HG03460 (cell line): ENCODE results near the gene PLEKHA7.

Source experiments
- ATAC-seq: cut with Tn5 transposase; IDR thresholded peaks from one replicate; pipeline ENCODE4 v1.9.1; 2021; ENCODE audit not compliant: unreplicated experiment

Gene PLEKHA7

GRCh38 chr11:16793009-16793408, 221.2 kb downstream of the PLEKHA7 start:
- no peak for ATAC-seq

DNA sequence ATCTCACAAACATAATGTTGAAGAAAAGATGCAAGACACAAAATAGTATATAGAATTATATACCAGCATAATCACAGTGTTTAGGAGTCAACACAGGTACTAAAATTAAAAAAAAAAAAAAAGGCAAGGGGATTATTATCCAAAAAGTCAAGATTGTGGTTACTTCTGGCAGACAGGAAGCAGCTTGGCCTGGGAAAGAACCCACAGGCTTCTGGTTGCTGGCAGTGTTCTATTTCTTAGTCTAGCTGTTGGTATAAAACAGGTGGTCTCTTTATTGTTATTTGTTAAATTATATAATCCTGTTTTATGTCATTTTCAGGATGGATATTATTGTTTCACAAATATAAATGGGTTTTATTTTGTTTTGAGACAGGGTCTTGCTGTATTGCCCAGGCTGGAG, 221.8 kb downstream of the PLEKHA7 start:
- ATAC-seq: no peak

DNA sequence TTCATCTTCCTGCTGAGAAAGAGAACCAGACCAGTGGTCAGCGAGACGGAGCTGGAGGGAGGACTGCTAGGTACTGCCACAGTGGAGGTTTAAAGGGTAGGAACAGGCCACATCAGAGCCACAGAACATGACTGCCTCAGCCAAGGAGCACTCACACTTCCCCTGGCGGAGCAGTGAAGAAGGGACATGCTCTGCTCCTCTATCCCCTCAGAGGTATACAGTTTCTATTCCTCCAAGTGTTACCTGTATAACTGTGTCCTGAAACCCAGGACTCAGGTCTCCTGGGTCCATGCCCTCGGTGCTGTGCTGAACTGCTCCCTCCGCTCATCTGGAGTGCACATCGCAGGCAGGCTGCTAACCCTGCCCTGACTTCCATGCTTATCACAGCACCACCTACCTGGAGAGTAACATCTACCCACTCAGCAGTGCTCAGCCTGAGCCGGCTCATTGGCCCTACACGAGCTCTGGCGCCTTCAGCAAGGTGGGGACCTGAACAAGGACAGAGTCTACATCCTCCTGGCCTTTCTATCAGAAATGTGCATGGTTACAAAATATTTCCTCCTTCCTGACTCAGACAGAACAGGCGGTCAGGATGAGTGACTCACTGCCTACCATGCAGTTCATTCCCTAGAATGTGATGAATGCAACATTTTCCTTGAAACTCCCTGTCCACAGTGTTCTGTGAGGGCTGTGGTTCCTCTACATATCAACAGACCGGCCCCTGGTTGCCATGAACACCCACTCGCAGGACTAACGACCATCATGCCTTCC, 222.8 kb downstream of the PLEKHA7 start:
- ATAC-seq: no peak

DNA sequence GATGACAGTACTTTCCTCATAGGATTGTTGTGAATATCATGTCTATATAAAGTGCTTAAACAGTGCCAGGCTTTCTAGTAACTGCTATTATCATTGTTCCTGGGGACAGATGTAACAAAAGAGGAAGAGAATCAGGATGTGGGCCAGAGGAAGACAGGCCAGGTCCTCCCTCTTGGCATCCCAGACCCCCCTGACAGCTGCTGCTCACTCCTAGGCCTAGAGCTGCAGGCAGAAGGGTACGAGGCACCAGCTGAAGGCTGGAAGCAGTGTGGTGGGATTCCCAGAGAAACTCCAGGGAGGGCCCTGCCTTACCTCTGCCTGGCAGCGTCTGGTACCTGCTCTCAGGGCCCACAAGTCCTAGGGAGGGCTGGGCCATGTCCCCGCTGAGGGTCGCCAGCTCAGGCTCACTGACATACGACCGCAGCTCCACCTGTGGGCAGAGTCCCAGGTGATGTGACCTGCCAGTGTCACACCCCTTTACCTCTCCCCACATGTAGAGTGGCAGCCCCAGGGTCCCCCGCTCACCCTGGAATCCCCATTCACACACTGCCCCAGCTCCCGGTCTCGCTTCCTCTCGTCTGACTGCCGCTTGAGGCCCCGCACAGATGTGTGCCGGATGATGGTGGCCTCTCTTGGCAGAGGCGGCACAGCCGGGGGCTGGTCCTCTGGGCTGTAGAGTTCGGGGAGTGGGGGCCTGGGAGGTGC, 223.6 kb downstream of the PLEKHA7 start:
- no peak for ATAC-seq

DNA sequence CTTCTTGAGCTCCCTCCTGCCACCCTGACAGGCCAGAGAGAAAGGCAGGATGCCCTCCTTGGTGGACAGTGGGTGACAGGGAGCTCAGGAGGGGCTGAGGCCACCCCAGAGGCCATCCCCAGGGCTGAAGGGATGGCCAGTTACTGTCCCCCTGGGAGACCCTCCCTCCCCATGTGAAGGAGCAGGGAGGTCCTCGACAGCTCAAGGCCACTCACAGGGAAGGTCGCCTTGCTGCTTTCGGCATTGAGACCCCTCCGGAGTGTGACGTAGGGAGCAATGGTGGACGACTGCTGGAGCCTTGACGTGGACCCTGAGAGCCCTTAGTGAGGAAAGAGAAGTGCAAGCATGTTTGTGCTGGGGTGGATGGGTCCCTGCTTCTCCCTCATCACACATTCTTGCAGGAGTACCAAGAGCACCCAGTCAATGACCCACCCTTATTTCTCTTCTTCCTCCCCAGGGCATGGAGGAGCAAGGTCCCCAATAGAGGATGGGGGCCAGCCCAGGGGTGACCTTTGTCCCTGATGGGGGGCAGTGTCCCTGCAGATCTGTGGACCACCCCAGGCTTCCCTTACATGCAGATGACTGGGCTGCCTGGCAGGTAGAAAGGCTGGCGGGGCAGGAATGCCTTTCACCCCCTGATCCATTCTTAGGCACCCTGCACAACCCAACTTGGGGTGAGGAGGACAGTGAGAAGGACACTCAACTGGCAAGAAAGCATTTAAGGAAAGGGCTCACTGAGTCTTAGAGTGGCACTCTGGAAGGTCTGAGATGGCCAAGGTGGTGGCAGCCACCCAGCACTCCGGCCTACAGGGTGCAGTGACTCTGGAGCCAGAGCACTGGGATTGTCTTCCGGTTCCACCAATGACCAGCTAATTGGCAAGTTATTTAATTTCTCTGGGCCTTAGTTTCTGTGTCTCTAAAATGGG, 224.4 kb downstream of the PLEKHA7 start:
- no peak for ATAC-seq

GRCh38 chr11:16789063-16789420, 225.2 kb downstream of the PLEKHA7 start:
- ATAC-seq: no peak

- ATAC-seq: peak; percentile 53
These were observed 225.8 kb downstream of the PLEKHA7 start for GRCh38 chr11:16788141-16789062.

DNA sequence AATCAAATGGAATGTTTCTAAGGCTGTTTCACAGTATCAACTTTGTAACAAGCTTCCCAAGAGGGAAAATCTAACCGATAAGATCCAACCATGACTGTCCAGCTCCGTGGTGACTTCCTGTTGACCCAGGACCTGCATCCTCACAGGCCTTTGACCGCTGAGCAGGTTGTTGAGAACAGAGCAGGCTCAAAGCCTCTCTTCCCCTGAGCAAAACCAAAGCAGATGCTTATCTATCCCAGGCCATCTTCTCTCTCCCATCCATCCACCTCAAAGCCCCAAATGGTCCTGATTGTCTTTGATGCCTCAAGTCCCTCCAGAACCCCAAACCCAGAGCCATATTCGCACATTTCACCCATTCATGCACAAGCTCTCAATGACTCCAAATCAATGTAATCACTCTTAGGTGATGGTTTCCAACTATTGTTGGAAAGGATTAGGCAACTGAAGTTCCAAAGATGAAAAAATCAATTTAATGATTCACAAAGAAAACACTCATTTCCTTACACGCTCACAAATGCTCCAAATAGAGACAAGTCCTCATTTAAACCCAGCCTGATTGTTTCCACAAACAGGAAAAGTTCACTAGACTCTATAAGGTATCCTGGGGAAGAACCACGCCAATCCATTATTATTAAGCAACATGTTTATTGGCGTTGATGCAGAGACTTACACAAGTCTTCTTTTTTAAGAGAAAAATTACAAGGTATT, 227.0 kb downstream of the PLEKHA7 start:
- ATAC-seq: no peak

GRCh38 chr11:16786131-16786530, 228.1 kb downstream of the PLEKHA7 start:
- no peak for ATAC-seq

DNA sequence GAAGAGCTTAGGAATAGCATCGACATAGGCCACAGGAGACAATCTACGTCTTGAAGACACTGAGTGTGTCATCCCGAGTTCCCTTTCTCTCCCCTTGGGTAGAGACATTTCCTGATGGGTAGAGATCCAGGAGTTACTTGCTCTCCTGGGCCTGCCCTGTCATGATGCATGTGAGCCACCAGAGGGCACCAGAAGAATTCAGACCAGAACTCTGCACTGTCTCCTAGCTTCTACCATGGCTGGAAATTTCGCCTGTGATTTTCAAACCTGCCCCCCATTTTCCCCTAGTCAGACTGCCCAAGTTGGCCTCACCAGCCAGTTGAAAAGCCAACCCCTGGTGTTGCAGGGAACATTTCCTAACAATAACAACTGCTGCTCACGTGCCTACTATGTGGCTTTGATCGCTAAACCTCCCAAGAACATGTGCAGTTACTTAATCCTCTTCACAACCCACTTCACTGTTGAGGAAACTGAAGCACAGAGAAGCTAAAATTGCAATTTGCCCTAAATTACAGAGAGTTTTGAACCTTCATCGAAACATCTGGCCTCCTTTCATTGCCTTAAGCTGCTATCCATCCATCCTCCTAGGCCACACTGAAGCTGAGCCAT, 228.6 kb downstream of the PLEKHA7 start:
- peak; percentile 74 for ATAC-seq

- ATAC-seq: no peak
These were observed 229.5 kb downstream of the PLEKHA7 start for GRCh38 chr11:16784666-16785065.

DNA sequence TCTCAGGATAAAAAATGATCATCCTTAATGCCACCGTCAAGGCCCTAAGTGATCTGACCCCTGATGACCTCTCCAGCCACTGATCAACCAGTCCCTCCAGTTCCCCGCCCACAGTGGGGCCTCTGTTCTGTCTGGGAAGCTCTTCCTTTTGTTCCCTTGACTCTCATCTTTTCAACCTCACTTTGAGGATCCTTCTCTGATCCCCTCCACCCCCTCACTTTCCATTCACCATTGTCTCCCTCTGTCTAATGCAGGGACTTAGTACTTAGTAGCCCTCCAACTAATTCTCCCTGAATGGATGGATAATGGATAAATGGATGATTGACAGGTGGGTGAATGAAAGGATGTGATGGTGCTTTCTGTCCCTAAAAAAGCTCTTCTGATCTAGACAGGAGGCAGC, 230.1 kb downstream of the PLEKHA7 start:
- no peak for ATAC-seq

GRCh38 chr11:16783321-16783801, 230.9 kb downstream of the PLEKHA7 start:
- no peak for ATAC-seq

DNA sequence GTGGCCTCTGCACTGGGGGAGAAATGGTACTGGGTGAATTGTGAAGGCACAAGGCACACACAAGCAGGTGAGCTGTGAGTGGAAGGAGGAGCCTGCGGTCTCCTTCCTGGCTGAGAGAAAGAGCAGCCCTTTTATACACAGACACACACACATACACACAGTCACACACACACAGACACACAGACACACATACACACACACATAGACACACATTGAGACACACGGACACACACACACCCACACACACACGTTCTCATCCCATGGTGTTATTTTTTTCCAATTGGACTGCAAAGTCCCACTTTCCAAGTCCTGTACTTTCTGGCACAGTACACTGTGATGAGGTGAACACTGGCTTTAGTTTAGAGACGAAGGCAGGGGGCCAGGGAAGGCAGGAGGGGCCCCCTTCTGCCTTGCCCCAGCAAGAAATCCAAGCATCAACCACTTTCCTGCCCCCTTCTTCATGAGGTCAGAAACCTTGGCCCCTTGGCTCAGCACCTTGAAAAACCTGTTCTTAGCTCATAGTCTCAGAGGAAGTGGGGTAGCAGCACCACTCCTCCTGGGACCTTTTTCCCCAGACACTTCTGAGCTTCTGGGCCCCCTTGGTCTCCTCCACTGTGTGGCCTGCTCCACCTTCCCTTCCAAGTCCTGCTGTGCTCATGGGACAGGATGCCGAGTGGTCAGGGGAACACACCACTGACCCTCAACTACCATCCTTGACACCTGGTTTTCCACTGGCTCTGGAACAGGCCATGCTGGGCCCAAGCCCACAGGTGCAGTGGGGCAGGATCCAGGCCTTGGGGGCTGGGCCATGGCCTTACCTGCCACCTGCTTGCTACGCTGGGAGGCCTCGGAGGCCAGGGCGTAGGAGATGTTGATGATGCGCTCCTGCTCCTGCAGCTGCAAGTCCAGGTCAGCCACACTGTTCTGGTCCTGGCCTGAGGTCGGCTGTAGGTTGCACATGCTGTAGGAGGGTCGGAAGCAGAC, 232.0 kb downstream of the PLEKHA7 start:
- ATAC-seq: no peak

DNA sequence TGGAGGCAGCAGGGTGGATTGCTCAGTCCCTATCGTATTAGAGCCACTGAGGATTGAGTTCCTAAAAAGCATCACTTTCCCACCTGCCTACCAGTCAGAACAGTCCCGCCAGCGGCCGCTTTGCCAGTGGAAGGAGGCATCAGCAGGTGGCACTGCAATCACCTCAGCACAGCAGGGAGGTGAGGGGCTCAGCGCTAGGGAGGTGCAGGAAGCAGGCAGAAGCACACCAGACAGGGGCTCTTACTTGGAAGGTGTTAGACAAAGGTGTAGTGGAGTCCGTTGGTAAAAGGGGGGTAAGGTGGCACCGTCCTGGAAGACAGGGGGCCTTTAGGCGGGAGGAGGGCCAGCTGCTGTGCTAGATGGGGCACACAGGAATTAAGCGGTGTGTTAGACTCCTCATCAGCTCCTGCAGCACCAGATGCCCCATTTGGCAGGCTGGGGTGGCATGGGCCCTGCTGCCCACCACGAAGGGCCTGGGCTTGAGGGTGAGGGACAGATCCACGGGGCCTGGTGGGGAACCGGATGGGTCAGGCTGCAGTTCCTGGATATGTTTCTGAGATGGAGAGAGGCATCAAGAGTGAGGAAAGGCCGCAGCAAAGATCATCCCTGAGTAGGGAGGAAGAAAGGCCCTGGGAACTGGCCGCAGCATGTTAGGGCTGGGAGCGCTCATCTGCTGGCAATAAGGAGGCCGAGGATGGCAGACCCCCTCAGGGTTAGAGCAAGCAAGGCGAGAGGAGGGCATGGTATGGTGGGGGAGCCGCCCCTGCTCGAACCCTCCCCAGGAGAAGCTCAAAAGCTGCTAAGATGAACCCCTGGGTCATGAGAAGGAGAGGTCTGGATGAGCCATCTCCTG, 233.3 kb downstream of the PLEKHA7 start:
- no peak for ATAC-seq

DNA sequence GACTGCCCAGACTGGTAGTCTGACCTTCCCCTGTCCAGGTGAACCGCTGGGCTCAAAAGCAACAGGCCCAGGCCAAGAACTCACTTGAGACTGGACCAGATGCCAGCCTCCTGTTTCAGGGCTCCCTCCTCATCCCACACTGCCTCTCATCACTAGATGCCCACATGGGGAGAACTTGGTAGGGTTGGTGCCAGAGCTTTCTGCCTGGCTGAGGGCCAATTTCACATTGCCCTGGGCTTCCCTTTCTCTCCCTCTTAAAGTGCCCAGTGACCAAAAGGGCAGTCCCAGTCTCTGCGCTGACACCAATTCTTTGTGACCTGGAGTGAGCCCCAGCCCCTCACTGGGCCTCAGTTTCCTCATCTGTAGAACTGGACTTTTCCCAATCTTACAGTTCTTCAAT, 234.1 kb downstream of the PLEKHA7 start:
- no peak for ATAC-seq

DNA sequence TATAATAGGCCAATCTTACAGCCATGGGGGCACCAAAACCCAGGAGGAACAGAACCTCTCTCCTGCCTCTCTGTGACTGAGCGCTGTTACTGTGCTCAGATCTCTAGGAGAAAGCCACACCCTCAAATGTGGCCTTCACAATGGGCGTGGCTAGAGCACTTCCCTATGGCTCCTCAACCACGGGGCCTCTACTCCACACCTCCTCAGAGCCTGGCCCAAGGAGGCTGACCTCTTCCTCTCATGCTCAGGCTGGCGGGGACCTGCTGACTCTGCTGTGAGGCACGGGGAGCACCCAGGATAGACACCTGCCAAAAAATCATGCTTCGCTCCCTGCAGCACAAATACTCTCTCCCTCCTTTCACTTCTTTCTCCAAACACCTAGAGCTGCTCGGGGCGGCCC, 234.8 kb downstream of the PLEKHA7 start:
- ATAC-seq: no peak
